Measurements from ENCODE around the gene CD3E. TPM values are rescaled to one million over a fixed set of nuclear protein-coding genes. Genes with fewer than 3 reads are reported as not detected.

Gene CD3E
- total RNA-seq, 1 experiment from 2014 or later, result not detected

- H3K27me3 ChIP-seq (ENCODE audit: insufficient read depth, low read length), result no peaks in the 10 kb centered on the region
- no peak overlapping the region for H4K91ac ChIP-seq (ENCODE audit: insufficient read length, low read depth, low read length)
- no peak overlapping the region for H2BK120ac ChIP-seq (ENCODE audit: low read depth, low read length, poor library complexity, severe bottlenecking)
- no peak overlapping the region for H3K56ac ChIP-seq (ENCODE audit: insufficient read length, low read depth, low read length)
- no peak overlapping the region for H2BK20ac ChIP-seq (ENCODE audit: low read depth, low read length, poor library complexity, severe bottlenecking)
- H2BK15ac ChIP-seq (ENCODE audit: low read depth, low read length), result no peak overlapping the region
- no peaks in the 10 kb centered on the region for H3K4me1 ChIP-seq (ENCODE audit: insufficient read depth, low read length)
- H3K23ac ChIP-seq (ENCODE audit: insufficient read length, low read depth, low read length), result no peak overlapping the region
- no peak overlapping the region for H3K4ac ChIP-seq (ENCODE audit: low read depth, low read length)
- peaks cover under 1 to 3% of the 10 kb centered on the region in 2 experiments; a peak in 3 of 5 replicates for H3K9me3 Mint-ChIP-seq
- H3K27ac Mint-ChIP-seq, result 0 out of 7 replicates have a peak overlapping the region, but pooled peaks of 1 of the 3 experiments have one; percentile 18
- peaks cover 25% of the 10 kb centered on the region for H3K27me3 Mint-ChIP-seq (ENCODE audit: low read depth)
- no peaks in the 10 kb centered on the region for H3K79me2 ChIP-seq (ENCODE audit: insufficient read depth, low read length)
- no peaks in the 10 kb centered on the region for H3K79me1 ChIP-seq (ENCODE audit: insufficient read depth, low read depth, low read length, poor library complexity, severe bottlenecking)
- no peaks in the 10 kb centered on the region for H3K9me3 ChIP-seq (ENCODE audit: control insufficient read depth, low read depth, low read length)
- H3K4me3 Mint-ChIP-seq, result no peak overlapping the region
- DNase-seq, result no peak
- WGBS (ENCODE audit: extremely low coverage, insufficient read length, low lambda C conversion rate), result no CpG with 5 or more reads among the region's 7 CpGs
- no peak overlapping the region for H3K9ac ChIP-seq (ENCODE audit: extremely low read depth, insufficient read length, low read length)
- no peak overlapping the region for H3K27ac ChIP-seq (ENCODE audit: insufficient read length, low read depth, low read length)
- no peak overlapping the region for H3K4me2 ChIP-seq (ENCODE audit: insufficient read depth, insufficient read length, low read length)
- H2BK5ac ChIP-seq (ENCODE audit: insufficient read length, low read length), result no peak overlapping the region
- H3K4me1 Mint-ChIP-seq, result peaks cover 0 to 2% of the 10 kb centered on the region in 2 experiments; a peak in 1 of 4 replicates
- no peaks in the 10 kb centered on the region for H3K36me3 Mint-ChIP-seq (ENCODE audit: insufficient read depth in 1 of 3, low read depth in 3 of 3)
- no peak overlapping the region for H4K8ac ChIP-seq (replicated peaks; ENCODE audit: insufficient read length, low read depth, low read length)
- no peak overlapping the region for H2BK12ac ChIP-seq (ENCODE audit: insufficient read length, low read depth, low read length)
- H3K18ac ChIP-seq (ENCODE audit: insufficient read length, low read depth, low read length), result no peak overlapping the region
- H4K5ac ChIP-seq (ENCODE audit: insufficient read length, low read depth, low read length), result no peak overlapping the region
- H3T11ph ChIP-seq (ENCODE audit: low read length), result no peak overlapping the region
- H2AFZ ChIP-seq (ENCODE audit: low read length), result no peak overlapping the region
- 0 out of 2 replicates have a peak overlapping the region, but pooled peaks have one; percentile 3 for H3K14ac ChIP-seq (ENCODE audit: insufficient read depth, low read length)
- TF ChIP-seq, protein P1, sequence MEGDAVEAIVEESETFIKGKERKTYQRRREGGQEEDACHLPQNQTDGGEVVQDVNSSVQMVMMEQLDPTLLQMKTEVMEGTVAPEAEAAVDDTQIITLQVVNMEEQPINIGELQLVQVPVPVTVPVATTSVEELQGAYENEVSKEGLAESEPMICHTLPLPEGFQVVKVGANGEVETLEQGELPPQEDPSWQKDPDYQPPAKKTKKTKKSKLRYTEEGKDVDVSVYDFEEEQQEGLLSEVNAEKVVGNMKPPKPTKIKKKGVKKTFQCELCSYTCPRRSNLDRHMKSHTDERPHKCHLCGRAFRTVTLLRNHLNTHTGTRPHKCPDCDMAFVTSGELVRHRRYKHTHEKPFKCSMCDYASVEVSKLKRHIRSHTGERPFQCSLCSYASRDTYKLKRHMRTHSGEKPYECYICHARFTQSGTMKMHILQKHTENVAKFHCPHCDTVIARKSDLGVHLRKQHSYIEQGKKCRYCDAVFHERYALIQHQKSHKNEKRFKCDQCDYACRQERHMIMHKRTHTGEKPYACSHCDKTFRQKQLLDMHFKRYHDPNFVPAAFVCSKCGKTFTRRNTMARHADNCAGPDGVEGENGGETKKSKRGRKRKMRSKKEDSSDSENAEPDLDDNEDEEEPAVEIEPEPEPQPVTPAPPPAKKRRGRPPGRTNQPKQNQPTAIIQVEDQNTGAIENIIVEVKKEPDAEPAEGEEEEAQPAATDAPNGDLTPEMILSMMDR (conservative IDR thresholded peaks at IDR 0.05), result no peak
- no peaks in the 10 kb centered on the region for H4K20me1 ChIP-seq (ENCODE audit: control insufficient read depth, insufficient read depth, insufficient read length)
- no peaks in the 10 kb centered on the region for H3K23me2 ChIP-seq (ENCODE audit: insufficient read length, low read depth, low read length, poor library complexity, severe bottlenecking)
- no peak overlapping the region for H2AK5ac ChIP-seq (ENCODE audit: insufficient read length, low read length)
Measured at GRCh38 chr11:118338637-118339061, 34.1 kb downstream of the CD3E start.

Data from H9 (cell line).